Subcutaneous abdominal adipose tissue (tissue), 5 donors: ENCODE data around the gene PNMT.

Source experiments
- H3K27ac ChIP-seq: one replicate; pipeline ENCODE4 v1.7.0; 2013; ENCODE audit warnings: low read depth, mild to moderate bottlenecking, inconsistent platforms, low read length, moderate library complexity
- H3K27me3 ChIP-seq, 5 donors: one replicate each; pipeline ENCODE4 v1.7.0; 2013; ENCODE audit warnings: low read length in 5 of 5, inconsistent platforms in 1 of 5; ENCODE audit not compliant: control insufficient read depth in 5 of 5, insufficient read depth in 4 of 5
- H3K36me3 ChIP-seq, 5 donors: one replicate each; pipeline ENCODE4 v1.7.0; 2013; ENCODE audit warnings: low read length in 5 of 5; ENCODE audit not compliant: control insufficient read depth in 5 of 5, insufficient read depth in 5 of 5
- H3K4me1 ChIP-seq, 5 donors: one replicate each; pipeline ENCODE4 v1.7.0; 2013; ENCODE audit warnings: low read length in 5 of 5, mild to moderate bottlenecking in 3 of 5, moderate library complexity in 1 of 5; ENCODE audit not compliant: control insufficient read depth in 5 of 5, insufficient read depth in 5 of 5
- H3K4me3 ChIP-seq, 5 donors: one replicate each; pipeline ENCODE4 v1.7.0; 2013; ENCODE audit warnings: low read length in 5 of 5, low read depth in 1 of 5
- H3K9ac ChIP-seq, 5 donors: one replicate each; pipeline ENCODE4 v1.7.0; 2013; ENCODE audit warnings: low read length in 5 of 5, mild to moderate bottlenecking in 4 of 5, moderate library complexity in 3 of 5
- H3K9me3 ChIP-seq, 5 donors: one replicate each; pipeline ENCODE4 v1.7.0; 2013; ENCODE audit warnings: low read length in 5 of 5; ENCODE audit not compliant: control insufficient read depth in 5 of 5
- donor health status: healthy.
- donor health status: healthy.
- donor health status: healthy.
- donor health status: healthy.
- donor health status: healthy.

Gene PNMT

GRCh38 chr17:39717660-39718059 is 49.4 kb downstream of the PNMT start:
- Histone ChIP-seq H3K27me3 (no peaks in the 10 kb centered on the region), H3K4me1 (no peaks in the 10 kb centered on the region), H3K4me3 (no peak overlapping the region), H3K36me3 (peaks cover 0 to 37% (median 26%) of the 10 kb centered on the region in 5 donors), H3K9me3 (no peaks in the 10 kb centered on the region), H3K27ac (no peak overlapping the region), H3K9ac (no peak overlapping the region)

GRCh38 chr17:39719563-39720355 is 51.5 kb downstream of the PNMT start:
- Histone ChIP-seq H3K4me3 (no peak overlapping the region), H3K9ac (no peak overlapping the region), H3K36me3 (peaks cover 0 to 33% (median 27%) of the 10 kb centered on the region in 5 donors), H3K4me1 (no peaks in the 10 kb centered on the region), H3K27ac (no peak overlapping the region), H3K9me3 (no peaks in the 10 kb centered on the region), H3K27me3 (no peaks in the 10 kb centered on the region)
